GM23248 (cell line): ENCODE data around the gene NUP214.
"Not testable (repeated sequence)": the region's sequence is repeated elsewhere in the genome, so short reads cannot be mapped to it uniquely, and the experiment has no call there.

Experiments used
- EZH2 ChIP-seq: fragments of 200-600 bp; sonication (generic); IDR thresholded peaks from 2 replicates; pipeline ENCODE4 v1.6.1; 2018; ENCODE audit warnings: antibody characterized with exemption, mild to moderate bottlenecking; ENCODE audit not compliant: insufficient read depth, poor library complexity, severe bottlenecking
- EZH2phosphoT487 ChIP-seq: fragments of 200-600 bp; sonication (generic); IDR thresholded peaks from 2 replicates; pipeline ENCODE4 v1.6.1; 2018; ENCODE audit warnings: antibody characterized with exemption, moderate library complexity, mild to moderate bottlenecking, low read depth; ENCODE audit not compliant: insufficient read depth

GRCh38 chr9:131191032-131191431 is 65.6 kb downstream of the NUP214 start:
- not testable (repeated sequence) for TF ChIP-seq EZH2, EZH2phosphoT487
